D721Med (cell line): ENCODE measurements around the gene PTX4.
"Not testable (repeated sequence)": the region's sequence is repeated elsewhere in the genome, so short reads cannot be mapped to it uniquely, and the experiment has no call there.

Source experiments
- DNase-seq: peaks from one replicate; pipeline ENCODE4 v3.0.0; 2011; ENCODE audit warnings: low spot score; ENCODE audit not compliant: insufficient read length
- FAIRE-seq: peaks from 2 replicates; lab custom pipeline; 2011; peaks lifted over from hg19 to GRCh38; lab: Jason Lieb, UNC
- TF ChIP-seq, protein P1 (sequence below): IDR thresholded peaks from 2 replicates; pipeline ENCODE4 v1.5.1; 2012; ENCODE audit warnings: mild to moderate bottlenecking, control low read depth; ENCODE audit not compliant: insufficient read depth; ENCODE audit errors: missing control alignments

Gene PTX4

GRCh38 chr16:1474796-1475551, 13.8 kb downstream of the PTX4 start, which contains the start of gene CLCN7:
TSS of gene CLCN7 (minus strand) at chr16:1475028. CDS start at chr16:1474974, 54 bp downstream.
- TF ChIP-seq, protein P1, sequence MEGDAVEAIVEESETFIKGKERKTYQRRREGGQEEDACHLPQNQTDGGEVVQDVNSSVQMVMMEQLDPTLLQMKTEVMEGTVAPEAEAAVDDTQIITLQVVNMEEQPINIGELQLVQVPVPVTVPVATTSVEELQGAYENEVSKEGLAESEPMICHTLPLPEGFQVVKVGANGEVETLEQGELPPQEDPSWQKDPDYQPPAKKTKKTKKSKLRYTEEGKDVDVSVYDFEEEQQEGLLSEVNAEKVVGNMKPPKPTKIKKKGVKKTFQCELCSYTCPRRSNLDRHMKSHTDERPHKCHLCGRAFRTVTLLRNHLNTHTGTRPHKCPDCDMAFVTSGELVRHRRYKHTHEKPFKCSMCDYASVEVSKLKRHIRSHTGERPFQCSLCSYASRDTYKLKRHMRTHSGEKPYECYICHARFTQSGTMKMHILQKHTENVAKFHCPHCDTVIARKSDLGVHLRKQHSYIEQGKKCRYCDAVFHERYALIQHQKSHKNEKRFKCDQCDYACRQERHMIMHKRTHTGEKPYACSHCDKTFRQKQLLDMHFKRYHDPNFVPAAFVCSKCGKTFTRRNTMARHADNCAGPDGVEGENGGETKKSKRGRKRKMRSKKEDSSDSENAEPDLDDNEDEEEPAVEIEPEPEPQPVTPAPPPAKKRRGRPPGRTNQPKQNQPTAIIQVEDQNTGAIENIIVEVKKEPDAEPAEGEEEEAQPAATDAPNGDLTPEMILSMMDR, result no peak
- DNase-seq (peak; percentile 99), FAIRE-seq (no peak)

DNA sequence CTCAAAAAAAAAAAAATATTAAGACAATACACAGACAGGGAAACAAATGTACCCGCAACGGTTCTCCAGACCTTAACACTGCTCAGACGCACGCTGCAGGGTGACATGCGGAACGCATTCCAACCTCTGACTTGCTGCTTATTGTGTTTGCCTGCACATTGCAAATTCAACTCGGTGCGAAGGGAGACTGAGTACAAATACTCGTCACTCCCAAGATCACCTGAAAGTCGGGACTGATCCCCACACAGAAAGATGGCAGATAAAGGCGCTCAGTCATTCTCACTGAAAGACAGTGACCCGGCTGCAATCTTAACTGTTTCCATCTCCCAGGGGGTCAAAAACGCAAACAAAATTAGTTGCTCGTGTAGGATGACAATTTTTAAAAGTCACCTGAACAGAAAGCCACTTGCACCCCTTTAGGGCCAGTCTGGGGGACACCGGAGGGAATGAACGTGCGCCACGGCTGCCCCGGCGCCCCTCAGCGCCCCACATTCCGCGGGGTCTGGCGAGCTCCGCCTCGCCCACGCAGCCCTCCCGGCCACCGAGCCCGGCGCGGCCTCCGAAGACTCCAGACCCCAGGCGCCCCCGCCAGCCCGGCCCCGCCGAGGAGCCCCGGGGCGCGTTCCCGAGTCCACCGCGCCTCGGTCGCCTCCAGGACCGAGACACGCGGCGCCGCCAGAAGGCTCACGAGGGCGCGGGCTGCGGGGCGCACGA, 14.5 kb downstream of the PTX4 start:
- FAIRE-seq (no peak), DNase-seq (no peak)
- TF ChIP-seq, protein P1, result no peak

GRCh38 chr16:1472974-1473373, 15.8 kb downstream of the PTX4 start:
- TF ChIP-seq, protein P1, result no peak
- DNase-seq (no peak), FAIRE-seq (no peak)

GRCh38 chr16:1471569-1472194, 17.1 kb downstream of the PTX4 start:
- no peak for FAIRE-seq
- TF ChIP-seq, protein P1, result no peak
- no peak for DNase-seq

GRCh38 chr16:1470481-1471251, 18.1 kb downstream of the PTX4 start:
- no peak for DNase-seq
- no peak for FAIRE-seq
- TF ChIP-seq, protein P1, result no peak

- TF ChIP-seq, protein P1, result no peak
- FAIRE-seq (no peak), DNase-seq (no peak)
Measured at GRCh38 chr16:1469693-1470201, 19.0 kb downstream of the PTX4 start.

- not testable (repeated sequence) for FAIRE-seq, DNase-seq
Measured at GRCh38 chr16:1469141-1469540, 19.6 kb downstream of the PTX4 start.
